Dermis blood vessel endothelial cell (primary cell): Measurements from ENCODE around the gene AP4S1. TPM values are rescaled to one million over a fixed set of nuclear protein-coding genes. Genes with fewer than 3 reads are reported as not detected.
A peak's percentile ranks its signal among the peaks of the same experiment; 100 is the strongest.
"Not testable (repeated sequence)": the region's sequence is repeated elsewhere in the genome, so short reads cannot be mapped to it uniquely, and the experiment has no call there.

Experiments
- DNase-seq: peaks from one replicate; pipeline ENCODE4 v3.0.0; 2010
- total RNA-seq: library from RNA; depleted of rRNA; stranded (reverse); fragments of >200 nt; gene quantifications from 2 replicates; pipeline ENCODE4 v1.2.3, GENCODE V29; 2014

AP4S1 gene
- total RNA-seq, 1 donor from 2014 or later: 6.8 TPM

GRCh38 chr14:31090883-31091764 is 65.7 kb downstream of the AP4S1 start:
- DNase-seq: peak; percentile 79

GRCh38 chr14:31092160-31092708 is 66.8 kb downstream of the AP4S1 start:
- no peak for DNase-seq

- DNase-seq: not testable (repeated sequence)
Observed at GRCh38 chr14:31093884-31094839, 68.7 kb downstream of the AP4S1 start.

- DNase-seq: not testable (repeated sequence)
Observed at GRCh38 chr14:31095817-31096216, 70.4 kb downstream of the AP4S1 start.

- DNase-seq: no peak
Observed at GRCh38 chr14:31096255-31096654, 70.8 kb downstream of the AP4S1 start.

GRCh38 chr14:31097081-31097480 is 71.6 kb downstream of the AP4S1 start:
- no peak for DNase-seq

- no peak for DNase-seq
Observed at GRCh38 chr14:31106768-31107167, 81.3 kb downstream of the AP4S1 start.

GRCh38 chr14:31109257-31109656 is 83.8 kb downstream of the AP4S1 start:
- DNase-seq: no peak

- DNase-seq: no peak
Observed at GRCh38 chr14:31110872-31111271, 85.4 kb downstream of the AP4S1 start.

- DNase-seq: no peak
Observed at GRCh38 chr14:31113794-31114193, 88.3 kb downstream of the AP4S1 start.

- no peak for DNase-seq
Observed at GRCh38 chr14:31118892-31119291, 93.4 kb downstream of the AP4S1 start.

- no peak for DNase-seq
Observed at GRCh38 chr14:31122098-31122611, 96.7 kb downstream of the AP4S1 start.

- no peak for DNase-seq
Observed at GRCh38 chr14:31122921-31123320, 97.5 kb downstream of the AP4S1 start.

GRCh38 chr14:31124197-31124596 is 98.7 kb downstream of the AP4S1 start:
- DNase-seq: no peak

GRCh38 chr14:31125231-31125630 is 99.8 kb downstream of the AP4S1 start:
- DNase-seq: no peak

- no peak for DNase-seq
Observed at GRCh38 chr14:31126680-31127079, 101.2 kb downstream of the AP4S1 start.

GRCh38 chr14:31127690-31128089 is 102.2 kb downstream of the AP4S1 start:
- no peak for DNase-seq

- DNase-seq: no peak
Observed at GRCh38 chr14:31128601-31129526, 103.4 kb downstream of the AP4S1 start.

- DNase-seq: no peak
Observed at GRCh38 chr14:31133133-31133532, 107.7 kb downstream of the AP4S1 start.

GRCh38 chr14:31137214-31137889 is 111.9 kb downstream of the AP4S1 start:
- DNase-seq: no peak

- no peak for DNase-seq
Observed at GRCh38 chr14:31138301-31138700, 112.9 kb downstream of the AP4S1 start.
